Endodermal cell (in vitro differentiated cells): ENCODE results near the gene THAP10. TPM values are rescaled to one million over a fixed set of nuclear protein-coding genes. Genes with fewer than 3 reads are reported as not detected.

ENCODE experiments used
- DNase-seq: peaks from one replicate; pipeline ENCODE4 v3.0.0-alpha.2; 2017
- H3K27ac ChIP-seq: 2 replicates; pipeline ENCODE4 v1.5.1; 2013; ENCODE audit warnings: mild to moderate bottlenecking, low read depth, low read length, moderate library complexity
- H3K27me3 ChIP-seq: 2 replicates; pipeline ENCODE4 v1.6.1; 2013; ENCODE audit warnings: mild to moderate bottlenecking, low read length, moderate library complexity; ENCODE audit not compliant: insufficient read depth, control insufficient read depth, poor library complexity, severe bottlenecking
- H3K36me3 ChIP-seq: 2 replicates; pipeline ENCODE4 v1.7.0; 2013; ENCODE audit warnings: mild to moderate bottlenecking, low read length, moderate library complexity; ENCODE audit not compliant: control insufficient read depth, insufficient read depth
- H3K4me1 ChIP-seq: one replicate; pipeline ENCODE4 v1.7.0; 2013; ENCODE audit warnings: low read length; ENCODE audit not compliant: control insufficient read depth, insufficient read depth
- H3K4me3 ChIP-seq: 2 replicates; pipeline ENCODE4 v1.5.1; 2013; ENCODE audit warnings: mild to moderate bottlenecking, low read length, moderate library complexity
- H3K9ac ChIP-seq: 2 replicates; pipeline ENCODE4 v1.6.1; 2013; ENCODE audit warnings: mild to moderate bottlenecking, low read length, moderate library complexity; ENCODE audit not compliant: poor library complexity, severe bottlenecking; ENCODE audit errors: extremely low read depth
- H3K9me3 ChIP-seq: 2 replicates; pipeline ENCODE4 v1.6.1; 2013; ENCODE audit warnings: mild to moderate bottlenecking, low read length, moderate library complexity; ENCODE audit not compliant: control insufficient read depth
- H3K27ac Mint-ChIP-seq: 2 replicates; pipeline ENCODE4 v1.8.0; 2020; ENCODE audit warnings: mixed read lengths
- H3K27me3 Mint-ChIP-seq: 2 replicates; pipeline ENCODE4 v1.8.0; 2021; ENCODE audit warnings: mild to moderate bottlenecking, mixed read lengths; ENCODE audit not compliant: insufficient read depth
- H3K36me3 Mint-ChIP-seq: 2 replicates; pipeline ENCODE4 v1.8.0; 2020; ENCODE audit warnings: low read depth, mixed read lengths
- H3K4me1 Mint-ChIP-seq: 2 replicates; pipeline ENCODE4 v1.8.0; 2020; ENCODE audit warnings: mixed read lengths
- H3K4me3 Mint-ChIP-seq: 2 replicates; pipeline ENCODE4 v1.8.0; 2020; ENCODE audit warnings: mild to moderate bottlenecking, moderate library complexity, mixed read lengths
- H3K9me3 Mint-ChIP-seq: 2 replicates; pipeline ENCODE4 v1.8.0; 2020; ENCODE audit warnings: mild to moderate bottlenecking, mixed read lengths
- WGBS, 2 experiments: methylation state at CpG; one replicate each; pipeline versions ENCODE4 v1.1.5 to v1.1.7; 2013; ENCODE audit warnings: missing lambda C conversion rate in 2 of 2, mixed read lengths in 1 of 2; ENCODE audit not compliant: insufficient coverage in 1 of 2, insufficient read length in 1 of 2; 5-methylcytosine and 5-hydroxymethylcytosine counted together
- total RNA-seq, 2 donors: library from RNA; stranded (reverse); fragmentation: NEBNext Ultra II Directional in 1 of 2; extraction: Animal tissue kit (Norgen Biotek cat#: 25700) in 1 of 2; gene quantifications; 2 replicates in 1 of 2; 3 replicates in 1 of 2; pipeline ENCODE4 v1.2.1, GENCODE V29; 2021
- TF ChIP-seq, protein P1 (sequence below): fragments of 200-600 bp; sonication (generic); conservative IDR thresholded peaks from 2 replicates; pipeline ENCODE4 v1.5.0; 2021; ENCODE audit warnings: antibody characterized with exemption, mild to moderate bottlenecking

Gene THAP10
- total RNA-seq, 2 donors from 2014 or later = 2.4 to 6.1 TPM

GRCh38 chr15:70856884-70857561, 35.2 kb downstream of the THAP10 start:
- TF ChIP-seq, protein P1, sequence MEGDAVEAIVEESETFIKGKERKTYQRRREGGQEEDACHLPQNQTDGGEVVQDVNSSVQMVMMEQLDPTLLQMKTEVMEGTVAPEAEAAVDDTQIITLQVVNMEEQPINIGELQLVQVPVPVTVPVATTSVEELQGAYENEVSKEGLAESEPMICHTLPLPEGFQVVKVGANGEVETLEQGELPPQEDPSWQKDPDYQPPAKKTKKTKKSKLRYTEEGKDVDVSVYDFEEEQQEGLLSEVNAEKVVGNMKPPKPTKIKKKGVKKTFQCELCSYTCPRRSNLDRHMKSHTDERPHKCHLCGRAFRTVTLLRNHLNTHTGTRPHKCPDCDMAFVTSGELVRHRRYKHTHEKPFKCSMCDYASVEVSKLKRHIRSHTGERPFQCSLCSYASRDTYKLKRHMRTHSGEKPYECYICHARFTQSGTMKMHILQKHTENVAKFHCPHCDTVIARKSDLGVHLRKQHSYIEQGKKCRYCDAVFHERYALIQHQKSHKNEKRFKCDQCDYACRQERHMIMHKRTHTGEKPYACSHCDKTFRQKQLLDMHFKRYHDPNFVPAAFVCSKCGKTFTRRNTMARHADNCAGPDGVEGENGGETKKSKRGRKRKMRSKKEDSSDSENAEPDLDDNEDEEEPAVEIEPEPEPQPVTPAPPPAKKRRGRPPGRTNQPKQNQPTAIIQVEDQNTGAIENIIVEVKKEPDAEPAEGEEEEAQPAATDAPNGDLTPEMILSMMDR = no peak
- no peak overlapping the region for H3K27ac ChIP-seq

DNA sequence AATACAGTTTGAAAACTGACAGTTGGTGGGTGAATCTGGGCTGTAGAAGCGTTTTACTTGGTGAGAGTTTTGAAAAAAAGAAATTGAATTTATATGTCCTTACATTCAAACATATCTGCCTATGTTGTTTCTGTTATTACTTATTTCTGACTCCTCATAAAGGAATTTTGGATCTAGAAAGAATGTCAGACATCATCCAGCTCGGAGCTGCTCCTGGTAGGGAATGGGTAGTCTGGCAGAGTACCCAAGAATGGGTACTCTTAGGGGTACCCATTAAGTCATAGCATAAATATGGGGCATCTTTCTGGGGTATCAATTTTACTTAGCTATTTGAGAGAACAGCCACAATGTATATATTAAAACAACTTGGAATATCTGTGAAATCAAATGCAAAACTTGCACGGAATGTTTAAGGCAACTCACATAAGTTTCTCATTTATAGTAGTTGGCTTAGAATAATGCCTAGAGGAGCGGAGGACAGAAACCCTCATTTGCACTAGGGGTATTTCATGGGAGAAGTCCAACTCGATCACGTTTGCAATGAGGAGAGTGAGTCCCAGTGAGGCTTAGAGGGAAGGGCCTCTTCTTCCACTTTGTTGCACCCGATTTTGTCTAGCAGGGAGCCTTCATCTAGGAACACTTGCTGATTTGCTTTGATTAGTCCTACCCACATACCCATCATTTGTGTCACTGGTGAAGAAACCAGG, 35.9 kb downstream of the THAP10 start:
- no peak overlapping the region for H3K27ac Mint-ChIP-seq
- Histone ChIP-seq H3K4me3 (no peak overlapping the region), H3K27ac (no peak overlapping the region), H3K9me3 (no peaks in the 10 kb centered on the region), H3K27me3 (no peaks in the 10 kb centered on the region), H3K36me3 (peaks cover 4% of the 10 kb centered on the region), H3K4me1 (no peaks in the 10 kb centered on the region), H3K9ac (no peak overlapping the region)
- H3K36me3 Mint-ChIP-seq = peaks cover 6% of the 10 kb centered on the region
- no peak overlapping the region for H3K4me3 Mint-ChIP-seq
- 86 to 88% methylated on average over 4 to 6 of the region's 7 CpGs for WGBS, 2 experiments
- no peak for DNase-seq
- H3K27me3 Mint-ChIP-seq = peaks cover 8% of the 10 kb centered on the region
- no peaks in the 10 kb centered on the region for H3K9me3 Mint-ChIP-seq
- TF ChIP-seq, protein P1 = no peak
- peaks cover 15% of the 10 kb centered on the region for H3K4me1 Mint-ChIP-seq

More at GRCh38 chr15:70856884-70857561, 35.2 kb downstream of the THAP10 start:
- WGBS, 2 experiments = 93 to 97% methylated on average over 5 of the region's 5 CpGs
- Histone ChIP-seq H3K9me3 (no peaks in the 10 kb centered on the region), H3K36me3 (no peaks in the 10 kb centered on the region), H3K4me1 (no peaks in the 10 kb centered on the region), H3K9ac (no peak overlapping the region), H3K27me3 (no peaks in the 10 kb centered on the region), H3K4me3 (no peak overlapping the region)
- Mint-ChIP-seq H3K36me3 (no peaks in the 10 kb centered on the region), H3K27ac (no peak overlapping the region), H3K4me1 (peaks cover 15% of the 10 kb centered on the region), H3K9me3 (no peaks in the 10 kb centered on the region), H3K4me3 (no peak overlapping the region), H3K27me3 (peaks cover 8% of the 10 kb centered on the region)
- no peak for DNase-seq

GRCh38 chr15:70855764-70856163, 36.5 kb downstream of the THAP10 start:
- no peak overlapping the region for H3K27ac ChIP-seq
- no peak for DNase-seq
- Mint-ChIP-seq H3K4me1 (peaks cover 15% of the 10 kb centered on the region), H3K27ac (no peak overlapping the region), H3K9me3 (no peaks in the 10 kb centered on the region), H3K4me3 (no peak overlapping the region), H3K36me3 (peaks cover 10% of the 10 kb centered on the region), H3K27me3 (peaks cover 8% of the 10 kb centered on the region)
- WGBS, 2 experiments = 85 to 94% methylated on average over 2 of the region's 2 CpGs
- H3K4me1 ChIP-seq = no peaks in the 10 kb centered on the region
- H3K27me3 ChIP-seq = no peaks in the 10 kb centered on the region
- H3K9ac ChIP-seq = no peak overlapping the region
- H3K9me3 ChIP-seq = no peaks in the 10 kb centered on the region
- H3K4me3 ChIP-seq = no peak overlapping the region
- H3K36me3 ChIP-seq = peaks cover 9% of the 10 kb centered on the region
- TF ChIP-seq, protein P1 = no peak
